Naive thymus-derived CD4-positive, alpha-beta T cell (primary cell): ENCODE results near the gene P2RX1. TPM values are rescaled to one million over a fixed set of nuclear protein-coding genes. Genes with fewer than 3 reads are reported as not detected.

ENCODE experiments used
- ATAC-seq: fragments of 150-1000 bp; cut with Tn5 transposase; 2 replicates; pipeline ENCODE4 v1.10.0; 2021; ENCODE audit warnings: mild to moderate bottlenecking, moderate library complexity
- CTCF ChIA-PET: fragments of 350-600 bp; sonication (Branson Sonifier 250); formaldehyde crosslinking; loops from one replicate; lab custom pipeline; 2021; ENCODE audit warnings: antibody characterized with exemption; lab: Charles Lee
- POLR2A ChIA-PET: fragments of 350-600 bp; sonication (Branson Sonifier 250); formaldehyde crosslinking; loops from one replicate; lab custom pipeline; 2021; ENCODE audit warnings: antibody characterized with exemption, inconsistent platforms; lab: Charles Lee
- DNase-seq, 9 donors: peaks; one replicate each; pipeline versions ENCODE4 v3.0.0 to v3.0.0-alpha.2; 2020 to 2022; ENCODE audit warnings: mixed read lengths in 1 of 9
- H3K27ac ChIP-seq: one replicate; pipeline ENCODE4 v1.7.0; 2013; ENCODE audit warnings: mild to moderate bottlenecking, low read depth, low read length, moderate library complexity
- H3K27me3 ChIP-seq, 2 donors: one replicate each; pipeline ENCODE4 v1.7.0; 2013; ENCODE audit warnings: low read length in 2 of 2, mild to moderate bottlenecking in 2 of 2, moderate library complexity in 2 of 2; ENCODE audit not compliant: control insufficient read depth in 2 of 2, insufficient read depth in 2 of 2
- H3K36me3 ChIP-seq, 3 experiments: 1 replicate in 2 of 3; 2 replicates in 1 of 3; pipeline ENCODE4 v1.7.0; 2013; ENCODE audit warnings: low read length in 3 of 3, mild to moderate bottlenecking in 3 of 3, moderate library complexity in 1 of 3; ENCODE audit not compliant: insufficient read depth in 3 of 3, control insufficient read depth in 2 of 3
- H3K4me1 ChIP-seq, 2 donors: one replicate each; pipeline ENCODE4 v1.7.0; 2013; ENCODE audit warnings: low read length in 2 of 2, mild to moderate bottlenecking in 2 of 2, moderate library complexity in 1 of 2; ENCODE audit not compliant: control insufficient read depth in 2 of 2, insufficient read depth in 2 of 2
- H3K4me3 ChIP-seq: 2 replicates; pipeline ENCODE4 v1.7.0; 2013; ENCODE audit warnings: mild to moderate bottlenecking, low read length
- H3K9me3 ChIP-seq, 3 experiments: 1 replicate in 2 of 3; 2 replicates in 1 of 3; pipeline ENCODE4 v1.7.0; 2013; ENCODE audit warnings: low read length in 3 of 3; ENCODE audit not compliant: control insufficient read depth in 2 of 3
- H3K27ac Mint-ChIP-seq, 9 donors: one replicate each; pipeline ENCODE4 v1.8.0; 2020 to 2022; ENCODE audit warnings: mixed read lengths in 9 of 9, mild to moderate bottlenecking in 8 of 9, moderate library complexity in 5 of 9, inconsistent platforms in 2 of 9
- H3K27me3 Mint-ChIP-seq, 5 donors: one replicate each; pipeline ENCODE4 v1.8.0; 2021 to 2022; ENCODE audit warnings: mixed read lengths in 5 of 5, mild to moderate bottlenecking in 1 of 5
- H3K36me3 Mint-ChIP-seq, 5 donors: one replicate each; pipeline ENCODE4 v1.8.0; 2020 to 2022; ENCODE audit warnings: mixed read lengths in 5 of 5, mild to moderate bottlenecking in 3 of 5, inconsistent platforms in 1 of 5
- H3K4me1 Mint-ChIP-seq, 7 donors: one replicate each; pipeline ENCODE4 v1.8.0; 2020 to 2022; ENCODE audit warnings: mixed read lengths in 7 of 7, mild to moderate bottlenecking in 3 of 7, inconsistent platforms in 1 of 7
- H3K4me3 Mint-ChIP-seq, 10 donors: one replicate each; pipeline ENCODE4 v1.8.0; 2020 to 2022; ENCODE audit warnings: mild to moderate bottlenecking in 10 of 10, mixed read lengths in 10 of 10, moderate library complexity in 6 of 10, inconsistent platforms in 2 of 10
- H3K9me3 Mint-ChIP-seq, 11 donors: one replicate each; pipeline ENCODE4 v1.8.0; 2020 to 2022; ENCODE audit warnings: mixed read lengths in 11 of 11, mild to moderate bottlenecking in 4 of 11, inconsistent platforms in 1 of 11, moderate library complexity in 1 of 11
- intact Hi-C, 2 donors: fragments of 100-400 bp; cut with micrococcal nuclease; formaldehyde crosslinking; loops; one replicate each; pipeline ENCODE4 v1.15.1; 2023
- polyA plus RNA-seq, 2 donors: library from polyadenylated mRNA; unstranded; fragments of 300-500 nt; fragmentation: Illumina TruSeq; gene quantifications; one replicate each; pipeline ENCODE4 v1.2.3, GENCODE V29; 2021
- total RNA-seq, 6 experiments: library from RNA in 5 of 6; stranded (reverse) in 5 of 6; gene quantifications; 1 replicate in 5 of 6; 2 replicates in 1 of 6; pipeline ENCODE4 v1.2.3 and lab custom pipeline; 2021 to 2026

The P2RX1 gene
- total and polyA plus RNA-seq, 7 experiments from 2014 or later, result 0.27 to 53.7 (median 2.7) TPM; not detected in 3

DNA sequence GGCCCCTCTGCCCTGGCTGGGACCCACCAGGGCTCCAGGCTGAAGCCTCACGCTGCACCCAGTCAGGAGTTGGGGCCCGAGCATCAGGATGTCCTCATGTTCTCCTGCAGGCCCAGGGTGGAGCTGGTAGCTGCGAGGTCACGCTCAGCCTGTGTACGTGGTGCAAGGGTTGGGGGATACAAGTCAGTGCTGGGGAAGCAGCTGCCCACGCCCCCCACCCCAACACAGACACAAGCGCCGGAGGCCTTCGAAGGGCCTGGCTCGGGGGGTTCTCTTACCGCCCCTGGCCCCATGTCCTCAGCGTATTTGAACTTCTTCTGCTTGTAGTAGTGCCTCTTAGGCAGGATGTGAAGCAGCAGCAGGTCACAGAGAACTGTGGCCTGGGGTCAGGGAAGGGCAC, 18.5 kb downstream of the P2RX1 start:
- Histone ChIP-seq H3K36me3 (no peaks in the 10 kb centered on the region), H3K27ac (no peak overlapping the region), H3K27me3 (no peaks in the 10 kb centered on the region), H3K9me3 (no peaks in the 10 kb centered on the region), H3K4me3 (no peak overlapping the region), H3K4me1 (peaks cover 9 to 11% of the 10 kb centered on the region in 2 donors)
- intact Hi-C loops, result no loop called here
- peaks cover 8 to 13% (median 12%) of the 10 kb centered on the region in 7 donors for H3K4me1 Mint-ChIP-seq
- DNase-seq (no peak), ATAC-seq (no peak)
- no peaks in the 10 kb centered on the region for H3K36me3 Mint-ChIP-seq
- H3K27ac Mint-ChIP-seq, result no peak overlapping the region
- H3K27me3 Mint-ChIP-seq, result peaks cover 0 to 4% (median 0%) of the 10 kb centered on the region in 5 donors
- CTCF ChIA-PET, result interaction anchor here (1.2 kb wide), 1 partner anchor 14 kb away, joined by 4 read pairs; no protein-coding TSS in a partner anchor
- H3K4me3 Mint-ChIP-seq, result no peak overlapping the region
- POLR2A ChIA-PET, result no interaction called here
- no peaks in the 10 kb centered on the region for H3K9me3 Mint-ChIP-seq

DNA sequence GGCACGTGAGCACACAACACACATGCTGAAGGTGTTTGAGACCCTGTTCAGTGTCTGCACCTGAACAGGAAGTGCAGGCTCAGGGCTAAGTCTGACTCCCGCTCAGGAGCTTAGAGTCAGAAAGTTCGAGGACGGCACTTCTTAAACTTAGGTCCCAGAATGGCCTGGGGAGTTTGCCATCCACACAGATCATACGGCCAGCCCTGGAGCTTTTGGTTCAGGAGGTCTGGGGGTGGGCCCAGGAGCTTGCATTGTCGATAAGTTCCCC, 19.4 kb downstream of the P2RX1 start:
- peaks cover 8 to 16% (median 14%) of the 10 kb centered on the region in 7 donors for H3K4me1 Mint-ChIP-seq
- no peak overlapping the region for H3K4me3 ChIP-seq
- peaks cover 0 to 4% (median 0%) of the 10 kb centered on the region in 5 donors for H3K27me3 Mint-ChIP-seq
- POLR2A ChIA-PET, result interaction anchor here (0.6 to 1.2 kb wide), 2 partner anchors 9 to 542 kb away, joined by 3 read pairs; no protein-coding TSS in a partner anchor
- CTCF ChIA-PET, result interaction anchor here (0.6 to 1.2 kb wide), 2 partner anchors 15 to 1574 kb away, joined by 4 to 5 read pairs; no protein-coding TSS in a partner anchor
- H3K4me3 Mint-ChIP-seq, result no peak overlapping the region
- H3K9me3 Mint-ChIP-seq, result no peaks in the 10 kb centered on the region
- ATAC-seq (no peak), DNase-seq (no peak)
- peaks cover 11% of the 10 kb centered on the region in 2 donors for H3K4me1 ChIP-seq
- H3K9me3 ChIP-seq, result no peaks in the 10 kb centered on the region
- no peaks in the 10 kb centered on the region for H3K36me3 Mint-ChIP-seq
- H3K27me3 ChIP-seq, result no peaks in the 10 kb centered on the region
- H3K27ac ChIP-seq, result no peak overlapping the region
- no peaks in the 10 kb centered on the region for H3K36me3 ChIP-seq
- intact Hi-C loops, result no loop called here
- no peak overlapping the region for H3K27ac Mint-ChIP-seq

DNA sequence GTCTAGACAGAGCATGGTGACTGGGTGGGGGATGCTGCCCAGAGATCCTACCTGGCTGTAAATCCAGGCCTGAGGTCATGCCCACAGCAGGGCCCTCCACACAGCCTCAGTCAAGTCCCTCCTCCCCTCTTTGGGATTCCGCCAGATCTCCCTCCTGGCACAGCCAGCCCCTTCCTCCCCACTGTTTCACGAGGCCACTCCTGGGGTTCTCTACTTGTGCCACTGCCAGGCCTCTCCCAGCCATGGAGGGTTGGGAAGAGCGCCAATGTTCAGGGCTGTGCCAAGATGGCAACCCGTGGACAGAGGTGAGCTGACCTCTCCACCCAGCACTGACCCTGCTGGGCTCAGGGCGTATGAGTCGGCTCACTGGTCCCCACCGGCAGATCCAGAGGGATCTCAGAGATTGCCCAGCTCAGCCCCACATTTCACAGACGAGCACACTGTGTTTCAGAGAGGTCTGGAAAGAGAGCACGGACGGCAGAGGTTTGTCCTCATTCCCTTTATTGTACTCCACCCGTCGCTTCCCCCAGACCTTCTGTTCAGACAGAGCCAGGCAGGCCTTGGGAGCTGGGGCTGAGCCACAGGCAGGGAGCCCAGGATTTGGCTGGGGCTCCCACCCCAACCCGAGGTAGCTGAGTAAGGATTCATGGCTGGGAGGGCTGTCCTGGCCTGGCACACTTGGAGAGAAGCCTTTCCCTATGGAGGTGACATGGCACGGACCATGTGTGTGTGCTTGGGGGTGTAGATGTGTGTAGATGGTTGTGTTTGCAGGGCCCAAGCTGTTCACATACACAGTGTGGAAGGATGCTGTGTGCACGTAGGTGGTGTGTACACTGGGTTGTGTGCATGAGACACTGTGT, 19.9 kb downstream of the P2RX1 start:
- no peak overlapping the region for H3K27ac ChIP-seq
- no peaks in the 10 kb centered on the region for H3K27me3 ChIP-seq
- no peaks in the 10 kb centered on the region for H3K36me3 ChIP-seq
- intact Hi-C loops, result no loop called here
- H3K36me3 Mint-ChIP-seq, result no peaks in the 10 kb centered on the region
- no peaks in the 10 kb centered on the region for H3K9me3 ChIP-seq
- ATAC-seq (no peak), DNase-seq (no peak)
- ChIA-PET CTCF (interaction anchor here (0.6 kb wide), 1 partner anchor 1574 kb away, joined by 5 read pairs; no protein-coding TSS in a partner anchor), POLR2A (interaction anchor here (0.6 to 1.2 kb wide), 3 partner anchors 9 to 543 kb away, joined by 3 to 4 read pairs (median 3); no protein-coding TSS in a partner anchor)
- peak overlapping the region in 1 of 9 donors; percentile 62 for H3K27ac Mint-ChIP-seq
- peaks cover 14 to 22% (median 20%) of the 10 kb centered on the region in 7 donors for H3K4me1 Mint-ChIP-seq
- H3K4me3 ChIP-seq, result no peak overlapping the region
- H3K9me3 Mint-ChIP-seq, result no peaks in the 10 kb centered on the region
- peaks cover 0 to 8% (median 0%) of the 10 kb centered on the region in 5 donors for H3K27me3 Mint-ChIP-seq
- H3K4me3 Mint-ChIP-seq, result no peak overlapping the region
- H3K4me1 ChIP-seq, result peaks cover 11 to 17% of the 10 kb centered on the region in 2 donors

DNA sequence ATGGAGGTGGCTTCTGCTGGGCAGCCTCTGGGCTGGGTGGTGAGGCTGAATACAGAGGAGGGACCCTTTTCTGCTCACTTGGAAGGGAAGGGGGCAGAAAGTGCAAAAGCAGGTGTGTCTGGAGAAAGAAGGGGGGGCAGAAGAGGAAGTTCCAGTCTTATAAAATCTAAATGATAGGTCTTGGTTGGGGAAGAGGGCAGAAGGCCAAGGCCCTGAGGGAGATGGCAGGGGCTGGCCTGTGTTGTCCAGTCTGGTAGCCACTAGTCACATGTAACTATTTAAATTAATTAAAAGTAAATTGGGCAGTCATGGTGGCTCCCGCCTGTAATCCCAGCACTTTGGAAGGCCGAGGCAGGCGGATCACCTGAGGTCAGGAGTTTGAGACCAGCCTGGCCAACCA, 20.9 kb downstream of the P2RX1 start:
- Histone ChIP-seq H3K4me3 (no peak overlapping the region), H3K27ac (no peak overlapping the region), H3K4me1 (peaks cover 11 to 19% of the 10 kb centered on the region in 2 donors), H3K27me3 (no peaks in the 10 kb centered on the region), H3K9me3 (no peaks in the 10 kb centered on the region), H3K36me3 (no peaks in the 10 kb centered on the region)
- intact Hi-C loops, result no loop called here
- Mint-ChIP-seq H3K9me3 (no peaks in the 10 kb centered on the region), H3K36me3 (no peaks in the 10 kb centered on the region), H3K4me3 (no peak overlapping the region), H3K27me3 (peaks cover 0 to 7% (median 0%) of the 10 kb centered on the region in 5 donors), H3K4me1 (peaks cover 22 to 32% (median 28%) of the 10 kb centered on the region in 7 donors), H3K27ac (no peak overlapping the region)
- no peak for DNase-seq
- CTCF ChIA-PET, result no interaction called here
- no peak for ATAC-seq
- POLR2A ChIA-PET, result interaction anchor here (0.6 kb wide), 1 partner anchor 204 kb away, joined by 4 read pairs; no protein-coding TSS in a partner anchor

DNA sequence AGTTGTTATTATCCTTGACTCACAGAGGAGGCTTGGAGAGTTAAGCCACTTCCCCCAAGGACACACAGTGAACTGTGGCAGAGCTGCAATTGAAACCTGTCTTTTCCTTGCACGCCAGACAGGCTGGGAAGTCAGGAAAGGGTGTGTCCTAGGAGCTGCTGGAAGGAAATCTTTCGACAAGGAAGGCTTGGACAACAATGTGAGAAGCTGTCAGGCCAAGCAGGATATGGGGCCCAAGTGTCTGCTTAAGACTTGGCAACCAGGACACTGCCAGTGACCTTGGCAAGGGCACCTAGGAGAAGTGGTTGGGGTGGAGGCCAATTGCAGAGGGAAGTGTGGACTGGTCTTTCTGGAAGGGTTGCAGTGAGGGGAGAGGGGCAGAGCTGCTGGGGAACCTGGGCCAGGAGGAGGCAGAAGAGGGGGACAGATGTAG, 21.3 kb downstream of the P2RX1 start:
- ATAC-seq (no peak), DNase-seq (no peak)
- no peaks in the 10 kb centered on the region for H3K9me3 ChIP-seq
- Mint-ChIP-seq H3K27ac (peak overlapping the region in 1 of 9 donors; percentile 73), H3K27me3 (peaks cover 0 to 7% (median 0%) of the 10 kb centered on the region in 5 donors), H3K9me3 (no peaks in the 10 kb centered on the region), H3K4me3 (peak overlapping the region in 1 of 10 donors; percentile 8), H3K36me3 (no peaks in the 10 kb centered on the region), H3K4me1 (peaks cover 23 to 34% (median 30%) of the 10 kb centered on the region in 7 donors)
- no peak overlapping the region for H3K27ac ChIP-seq
- no peak overlapping the region for H3K4me3 ChIP-seq
- intact Hi-C loops, result loop anchor here (5.0 kb wide), 2 partner anchors 228 to 472 kb away; partner anchors contain the start of genes EMC6 (in 1 of the 2), TAX1BP3 (in 1 of the 2) and UBE2G1 (in 1 of the 2)
- H3K27me3 ChIP-seq, result no peaks in the 10 kb centered on the region
- ChIA-PET POLR2A (interaction anchor here (0.7 kb wide), 1 partner anchor 1792 kb away, joined by 3 read pairs; no protein-coding TSS in a partner anchor), CTCF (no interaction called here)
- peaks cover 11 to 19% of the 10 kb centered on the region in 2 donors for H3K4me1 ChIP-seq
- H3K36me3 ChIP-seq, result no peaks in the 10 kb centered on the region

DNA sequence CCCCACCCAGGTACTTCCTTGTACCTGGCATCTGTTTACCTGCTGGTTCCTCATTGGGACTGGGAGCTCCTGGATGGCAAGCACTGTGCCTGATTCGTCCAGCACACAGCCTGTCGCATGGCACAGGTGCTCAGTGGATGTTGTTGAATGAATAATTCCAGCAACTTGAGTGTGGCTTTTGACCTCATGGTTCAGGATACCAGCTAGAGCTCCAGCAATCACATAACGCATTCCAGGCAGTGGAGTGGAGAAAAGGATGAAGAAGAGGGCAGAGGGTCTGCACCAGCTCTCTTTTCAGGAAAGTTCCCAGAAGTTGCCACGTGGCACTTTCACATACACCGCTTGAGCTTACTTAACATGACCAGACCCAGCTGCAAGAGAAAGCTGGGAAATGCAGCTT, 22.1 kb downstream of the P2RX1 start:
- no peaks in the 10 kb centered on the region for H3K36me3 Mint-ChIP-seq
- peak overlapping the region; percentile 73 to 93 (median 85) for H3K27ac Mint-ChIP-seq
- Histone ChIP-seq H3K27me3 (no peaks in the 10 kb centered on the region), H3K4me1 (peaks cover 11 to 19% of the 10 kb centered on the region in 2 donors), H3K27ac (no peak overlapping the region), H3K4me3 (no peak overlapping the region), H3K36me3 (no peaks in the 10 kb centered on the region), H3K9me3 (no peaks in the 10 kb centered on the region)
- ChIA-PET POLR2A (interaction anchor here (0.7 kb wide), 1 partner anchor 1791 kb away, joined by 3 read pairs; no protein-coding TSS in a partner anchor), CTCF (no interaction called here)
- H3K27me3 Mint-ChIP-seq, result peaks cover 0 to 7% (median 0%) of the 10 kb centered on the region in 5 donors
- DNase-seq, result no peak
- intact Hi-C loops, result loop anchor here (5.0 kb wide), 2 partner anchors 227 to 473 kb away; partner anchors contain the start of genes EMC6 (in 1 of the 2), TAX1BP3 (in 1 of the 2) and UBE2G1 (in 1 of the 2)
- peak overlapping the region; percentile 79 to 90 (median 82) for H3K4me3 Mint-ChIP-seq
- H3K4me1 Mint-ChIP-seq, result peaks cover 23 to 37% (median 31%) of the 10 kb centered on the region in 7 donors
- no peaks in the 10 kb centered on the region for H3K9me3 Mint-ChIP-seq
- ATAC-seq, result no peak
